HG03135 (cell line): Measurements from ENCODE around the gene ZFP69.

Experiments used
- ATAC-seq: cut with Tn5 transposase; IDR thresholded peaks from one replicate; pipeline ENCODE4 v1.9.1; 2021; ENCODE audit warnings: mild to moderate bottlenecking, moderate library complexity; ENCODE audit not compliant: unreplicated experiment

ZFP69 gene

DNA sequence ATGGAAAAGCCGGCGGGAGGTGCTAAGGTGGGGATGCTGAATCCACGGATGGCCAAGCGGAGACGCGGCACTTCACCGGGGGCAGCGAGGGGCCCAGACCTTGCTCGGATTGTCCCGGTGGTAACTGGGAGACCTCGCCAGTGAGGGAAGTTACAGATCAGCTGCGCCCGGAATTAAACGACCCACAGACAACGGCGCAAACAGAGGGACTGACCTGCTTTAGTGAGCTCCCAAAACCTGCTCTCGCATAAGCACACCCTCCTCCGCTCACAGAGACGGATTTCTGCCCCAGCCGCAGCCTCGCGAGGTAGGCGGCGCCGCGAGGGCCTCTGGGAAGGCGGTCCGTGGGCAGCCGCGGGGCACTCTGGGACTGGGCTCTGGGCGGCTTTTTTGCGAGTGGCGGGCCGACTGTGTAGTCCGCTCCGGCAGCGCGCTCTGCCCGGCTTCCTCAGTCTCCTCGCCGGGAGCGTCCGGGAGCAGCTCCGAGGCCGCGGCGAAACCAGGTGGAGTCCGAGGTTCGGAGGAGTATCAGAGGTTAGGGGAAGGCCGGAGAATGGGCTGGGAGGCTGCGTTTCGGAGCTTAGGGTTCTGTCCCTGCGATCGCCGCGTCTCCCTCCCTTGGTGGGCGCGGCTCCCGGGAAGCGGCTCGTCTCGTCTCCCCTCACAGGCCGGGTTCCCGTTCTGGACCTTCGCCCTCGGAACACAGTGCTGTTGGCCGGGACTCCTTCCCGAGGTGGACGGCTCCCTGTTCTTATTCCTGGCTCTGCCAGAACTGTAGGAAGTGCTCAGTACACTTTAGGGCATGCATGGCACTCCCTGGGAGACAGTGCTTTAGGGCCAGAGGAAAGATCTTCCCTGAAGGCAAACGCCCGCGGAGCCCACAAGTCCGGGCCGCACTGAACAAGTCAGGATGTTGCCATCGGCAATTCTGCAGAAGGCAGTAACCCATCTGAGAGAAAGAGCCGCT is 31.6 kb downstream of the ZFP69 start, which contains the start of gene EXO5:
Gene EXO5, plus strand, starts transcription at position 393 of the 967 bp plus-strand sequence. CDS start 5,778 bp downstream, outside the sequence.
- peak; percentile 84 for ATAC-seq

DNA sequence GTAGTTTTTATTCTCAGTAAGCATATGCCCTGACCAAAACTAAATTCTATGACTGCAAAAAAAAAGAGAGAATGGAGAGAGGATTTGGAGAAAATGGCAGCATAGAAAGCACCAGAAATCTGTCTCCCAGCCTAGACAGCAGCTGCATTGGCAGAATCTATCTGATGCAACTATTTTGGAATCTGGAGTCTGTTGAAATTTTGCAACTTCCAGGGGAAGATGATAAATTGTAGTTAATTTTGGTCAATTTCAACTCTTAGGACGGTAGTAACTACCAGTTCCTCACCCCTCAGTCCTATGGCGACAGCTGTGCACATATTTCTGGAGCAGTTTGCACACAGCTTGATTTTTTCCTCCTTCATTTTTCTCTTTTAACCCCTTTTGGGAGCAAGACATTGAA is 42.4 kb downstream of the ZFP69 start:
- ATAC-seq, result no peak

DNA sequence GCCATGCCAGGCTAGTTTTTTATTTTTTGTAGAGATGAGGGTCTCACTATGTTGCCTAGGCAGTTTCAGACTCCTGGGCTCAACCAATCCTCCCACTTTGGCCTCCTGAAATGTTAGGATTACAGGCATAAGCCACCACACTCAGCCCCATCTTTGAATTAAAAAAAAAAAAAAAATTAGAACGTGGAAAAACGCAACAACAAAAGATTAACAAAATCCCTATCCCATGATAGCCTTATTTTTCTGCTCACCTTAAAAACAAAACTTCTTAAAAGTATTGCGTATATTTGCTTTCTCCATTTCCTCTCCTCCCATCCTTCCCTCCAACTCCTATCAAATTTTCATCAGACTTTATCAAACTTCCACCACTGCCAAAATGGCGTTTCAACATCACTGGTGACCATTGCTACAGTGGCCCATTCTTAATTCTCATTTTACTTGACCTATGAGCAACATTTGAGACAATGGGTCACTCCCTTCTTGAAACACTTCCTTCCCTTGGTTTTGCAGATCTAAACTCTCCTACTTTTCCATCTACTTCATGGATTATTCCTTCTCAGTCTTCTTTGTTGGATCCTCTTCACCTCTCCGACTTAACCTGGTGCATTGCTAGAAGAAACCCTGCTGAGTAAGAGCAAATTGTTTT is 53.8 kb downstream of the ZFP69 start:
- peak; percentile 8 for ATAC-seq

DNA sequence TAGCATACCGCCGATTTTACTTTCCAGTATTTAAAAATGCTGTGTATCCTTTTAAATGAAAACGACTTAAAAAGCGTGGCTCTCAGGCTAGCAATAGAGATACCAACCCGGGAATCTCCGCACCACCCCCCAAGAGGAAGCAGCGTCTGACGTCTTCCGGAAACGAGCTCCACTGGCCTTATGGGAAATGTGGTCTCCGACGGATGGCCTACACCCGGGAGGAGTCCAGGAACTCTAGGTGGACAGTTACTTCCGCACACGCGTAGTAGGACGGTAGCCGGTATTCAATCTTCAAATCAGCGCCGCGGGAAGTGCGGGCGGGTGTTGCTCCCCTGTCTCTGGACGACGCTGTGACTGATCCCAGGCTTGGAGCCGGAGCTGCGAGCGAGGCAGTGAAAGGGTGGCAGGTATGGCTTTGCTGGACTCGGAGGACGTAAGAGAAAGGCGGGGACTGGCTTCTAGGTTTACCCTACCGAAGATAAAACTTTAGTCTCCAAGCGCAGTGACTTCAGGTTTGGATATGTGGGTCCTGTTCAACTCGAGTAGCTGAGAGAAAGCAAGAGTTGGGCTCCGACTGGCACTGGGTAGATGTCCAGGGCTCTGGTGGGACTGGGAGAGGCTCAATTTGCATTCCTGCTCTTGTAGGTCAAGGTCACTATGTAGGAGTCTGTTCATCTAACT is 54.4 kb downstream of the ZFP69 start, which contains the start of gene ZNF684:
Gene ZNF684, plus strand, starts transcription at position 257 of the 681 bp plus-strand sequence. CDS start 1,530 bp downstream, outside the sequence.
- ATAC-seq, result peak; percentile 87

DNA sequence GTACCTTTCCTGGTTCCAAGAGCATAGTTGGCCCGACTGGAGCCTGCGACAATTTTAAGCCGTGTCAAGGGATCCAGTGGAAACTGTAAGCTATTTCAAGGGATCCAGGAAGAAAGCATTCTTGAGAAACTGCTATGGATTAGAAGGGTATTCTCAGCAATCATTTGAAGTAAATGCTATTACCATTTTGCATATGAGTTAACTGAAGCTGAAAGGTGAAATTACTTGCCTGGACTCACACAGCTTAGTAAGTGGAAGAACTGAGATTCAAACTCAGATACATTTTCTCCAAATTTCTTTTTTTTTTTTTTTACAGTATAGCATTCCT is 54.9 kb downstream of the ZFP69 start:
- no peak for ATAC-seq

DNA sequence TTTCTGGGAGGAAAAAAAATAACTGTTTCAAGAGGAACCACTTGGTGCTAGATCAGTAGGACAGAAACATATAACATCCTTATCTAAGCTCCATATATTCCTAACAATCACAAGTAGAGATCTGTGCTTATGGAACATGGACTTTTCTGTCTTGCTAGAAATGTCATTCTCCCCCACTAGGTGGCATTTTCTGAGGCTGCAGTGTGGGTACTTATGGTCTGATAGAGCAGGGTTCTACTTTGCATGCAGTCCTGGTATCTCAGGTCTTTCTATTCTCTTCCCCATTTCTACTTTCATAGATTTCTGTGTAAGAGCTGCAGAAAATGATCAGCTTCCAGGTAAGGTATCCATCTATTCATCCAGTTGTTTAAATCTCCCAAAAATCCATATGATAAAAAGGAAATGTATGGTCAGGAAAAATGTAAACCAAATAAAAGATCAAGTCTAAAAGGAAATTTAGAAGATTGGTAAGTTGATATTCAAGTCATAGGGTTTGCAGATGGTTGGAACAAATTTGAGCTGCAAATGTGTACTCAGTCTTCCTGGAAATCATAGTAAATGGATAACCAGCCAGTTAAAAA is 55.8 kb downstream of the ZFP69 start:
- no peak for ATAC-seq

DNA sequence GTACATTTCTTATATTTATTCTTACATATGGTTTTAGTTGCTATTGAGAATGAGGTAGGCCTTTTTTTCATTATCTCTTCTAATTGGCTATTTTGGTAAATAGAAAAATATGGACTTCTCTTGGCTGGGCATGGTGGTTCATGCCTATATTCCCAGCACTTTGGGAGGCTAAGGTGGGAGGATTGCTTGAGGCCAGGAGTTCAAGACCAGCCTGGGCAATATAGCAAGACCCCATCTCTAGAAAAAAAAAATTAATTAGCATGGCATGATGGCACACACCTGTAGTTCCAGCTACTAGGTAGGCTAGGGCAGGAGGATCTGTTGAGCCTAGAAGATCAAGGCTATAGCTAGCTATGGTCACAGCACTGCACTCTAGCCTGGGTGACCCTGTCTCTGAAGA is 57.5 kb downstream of the ZFP69 start:
- no peak for ATAC-seq

DNA sequence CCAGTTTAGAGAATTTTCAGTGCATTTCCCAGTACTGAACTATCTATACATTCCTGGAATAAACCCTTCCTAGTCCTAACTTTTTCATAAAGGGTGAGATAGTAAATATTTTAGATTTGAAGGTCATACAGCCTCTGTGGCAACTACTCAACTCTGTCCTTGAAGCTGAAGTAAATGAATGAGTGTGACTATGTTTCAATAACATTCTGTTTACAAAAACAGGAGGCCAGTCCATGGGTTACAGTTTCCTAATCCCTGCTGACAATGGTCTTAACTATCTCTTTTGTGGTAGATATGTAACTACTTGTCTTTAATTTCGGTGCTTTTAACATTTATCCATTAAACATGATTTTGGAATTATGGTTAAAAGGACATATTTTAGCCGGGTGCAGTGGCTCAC is 58.6 kb downstream of the ZFP69 start:
- ATAC-seq, result no peak

DNA sequence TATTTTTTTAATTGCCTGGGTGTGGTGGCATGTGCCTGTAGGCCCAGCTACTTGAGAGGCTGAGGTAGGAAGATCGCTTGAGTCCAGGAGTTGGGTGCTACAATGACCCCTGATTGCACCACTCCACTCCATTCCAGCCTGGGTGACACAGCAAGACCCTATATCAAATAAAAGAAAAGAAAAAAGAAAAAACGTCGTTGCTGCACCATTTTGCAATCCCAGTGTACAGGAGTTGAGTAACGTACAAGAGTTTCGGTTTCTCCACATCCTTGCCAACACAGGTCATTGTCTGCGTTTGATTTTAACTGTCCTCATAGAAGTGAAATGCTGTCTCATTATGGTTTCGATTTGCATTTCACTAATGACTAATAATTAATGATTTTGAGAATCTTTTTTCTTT is 62.2 kb downstream of the ZFP69 start:
- no peak for ATAC-seq
